Metanephros (tissue), 1 donor: ENCODE measurements around the gene PGA4. TPM values are rescaled to one million over a fixed set of nuclear protein-coding genes. Genes with fewer than 3 reads are reported as not detected.

ENCODE experiments used
- total RNA-seq: library from RNA; depleted of rRNA; stranded (reverse); fragments of >200 nt; gene quantifications from one replicate; pipeline ENCODE4 v1.2.3, GENCODE V29; 2014

The PGA4 gene
- 5.0 TPM for total RNA-seq

GRCh38 chr11:61222047-61222446 lies at the start of gene PGA4:
TSS of gene PGA4 (plus strand) at chr11:61222347. CDS start at chr11:61222401, 54 bp downstream.

GRCh38 chr11:61202950-61203746 lies 19.0 kb upstream of the PGA4 start, which contains the start of gene PGA3:
TSS of gene PGA3 (plus strand) at chr11:61203515. CDS start at chr11:61203565, 50 bp downstream.

DNA sequence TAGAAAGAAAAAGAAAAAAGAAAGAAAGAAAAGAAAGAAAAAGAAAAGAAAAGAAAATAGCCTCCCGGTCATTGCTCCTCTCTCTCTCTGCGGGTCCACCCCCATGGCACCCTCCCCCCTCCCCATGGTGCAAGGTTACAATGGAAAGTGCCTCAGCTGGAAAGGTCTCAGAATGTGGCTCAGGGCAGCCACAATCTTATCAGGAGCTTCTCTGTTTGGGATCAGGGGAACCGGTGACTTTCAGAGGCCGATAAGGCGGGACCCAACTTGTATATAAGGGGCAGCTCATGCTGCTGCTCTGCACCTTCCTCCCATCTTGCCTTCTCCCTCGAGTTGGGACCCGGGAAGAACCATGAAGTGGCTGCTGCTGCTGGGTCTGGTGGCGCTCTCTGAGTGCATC lies 18.7 kb downstream of the PGA4 start, which contains the start of gene PGA5:
PGA5 (plus strand) TSS at position 301 of the 400 bp plus-strand sequence; CDS start at position 353, 52 bp downstream.

Other genes starting within 250 kb of the PGA4 start
- 0.12 TPM for gene CD5, start 119.9 kb upstream of the PGA4 start, total RNA-seq
- 13.3 TPM for gene VPS37C, start 60.9 kb upstream of the PGA4 start, total RNA-seq
- 0.23 TPM for gene PGA3, start 18.8 kb upstream of the PGA4 start, total RNA-seq
- not detected for gene PGA5, start 18.8 kb downstream of the PGA4 start, total RNA-seq
- gene VWCE, start 73.0 kb downstream of the PGA4 start, total RNA-seq, result 2.4 TPM
- 230 TPM for gene DDB1, start 110.8 kb downstream of the PGA4 start, total RNA-seq
- 38.4 TPM for gene TKFC, start 110.9 kb downstream of the PGA4 start, total RNA-seq
- gene CYB561A3, start 139.5 kb downstream of the PGA4 start, total RNA-seq, result 25.2 TPM
- 29.3 TPM for gene TMEM138, start 140.0 kb downstream of the PGA4 start, total RNA-seq
- 18.4 TPM for gene TMEM216, start 170.2 kb downstream of the PGA4 start, total RNA-seq
- 48.2 TPM for gene CPSF7, start 207.6 kb downstream of the PGA4 start, total RNA-seq
- 26.8 TPM for gene SDHAF2, start 207.8 kb downstream of the PGA4 start, total RNA-seq